ENCODE measurements around the gene AQP1.
A peak's percentile ranks its signal among the peaks of the same experiment; 100 is the strongest.

The AQP1 gene

GRCh38 chr7:30911561-30911969 lies at the start of gene AQP1:
AQP1 (plus strand) TSS chr7:30911853; CDS start chr7:30911910, 57 bp downstream.
- DNase-seq, result peak; percentile 93

- DNase-seq, result no peak
Measured at GRCh38 chr7:30862995-30863705, 48.5 kb upstream of the AQP1 start.

GRCh38 chr7:30863706-30864035 lies 48.0 kb upstream of the AQP1 start:
- DNase-seq, result no peak

- no peak for DNase-seq
Measured at GRCh38 chr7:30864101-30864500, 47.6 kb upstream of the AQP1 start.

- no peak for DNase-seq
Measured at GRCh38 chr7:30865076-30865475, 46.6 kb upstream of the AQP1 start.

- DNase-seq, result no peak
Measured at GRCh38 chr7:30865821-30866220, 45.8 kb upstream of the AQP1 start.

- no peak for DNase-seq
Measured at GRCh38 chr7:30866939-30867338, 44.7 kb upstream of the AQP1 start.

- DNase-seq, result no peak
Measured at GRCh38 chr7:30867483-30867882, 44.2 kb upstream of the AQP1 start.

- no peak for DNase-seq
Measured at GRCh38 chr7:30869794-30870611, 41.6 kb upstream of the AQP1 start.

GRCh38 chr7:30870821-30871518 lies 40.7 kb upstream of the AQP1 start:
- no peak for DNase-seq

GRCh38 chr7:30871655-30872054 lies 40.0 kb upstream of the AQP1 start:
- DNase-seq, result no peak

GRCh38 chr7:30873207-30873606 lies 38.4 kb upstream of the AQP1 start:
- DNase-seq, result no peak

GRCh38 chr7:30873656-30874055 lies 38.0 kb upstream of the AQP1 start:
- DNase-seq, result no peak

GRCh38 chr7:30874656-30875302 lies 36.9 kb upstream of the AQP1 start:
- DNase-seq, result no peak

- DNase-seq, result peak; percentile 64
Measured at GRCh38 chr7:30877015-30877769, 34.5 kb upstream of the AQP1 start.

- no peak for DNase-seq
Measured at GRCh38 chr7:30877993-30878392, 33.7 kb upstream of the AQP1 start.

GRCh38 chr7:30879139-30880124 lies 32.2 kb upstream of the AQP1 start:
- DNase-seq, result no peak

- no peak for DNase-seq
Measured at GRCh38 chr7:30880125-30880720, 31.4 kb upstream of the AQP1 start.

- DNase-seq, result no peak
Measured at GRCh38 chr7:30880941-30881340, 30.7 kb upstream of the AQP1 start.

GRCh38 chr7:30881448-30881847 lies 30.2 kb upstream of the AQP1 start:
- DNase-seq, result no peak

- DNase-seq, result no peak
Measured at GRCh38 chr7:30884881-30885280, 26.8 kb upstream of the AQP1 start.
